H1 (cell line): ENCODE results near the gene CHMP1B.

ENCODE experiments used
- EP300 ChIP-seq, 2 experiments: IDR thresholded peaks; 1 replicate in 1 of 2; 2 replicates in 1 of 2; pipeline ENCODE4 v1.6.1; 2011 to 2012; ENCODE audit warnings: low read depth in 2 of 2, low read length in 2 of 2, mild to moderate bottlenecking in 2 of 2, borderline replicate concordance in 1 of 2, inconsistent platforms in 1 of 2, moderate library complexity in 1 of 2
- EZH2 ChIP-seq: fragments of 200-600 bp; sonication (generic); IDR thresholded peaks from 2 replicates; pipeline ENCODE4 v1.7.1; 2012; ENCODE audit warnings: low read depth, mild to moderate bottlenecking, moderate library complexity, low read length, inconsistent platforms; ENCODE audit not compliant: severe bottlenecking
- NANOG ChIP-seq: IDR thresholded peaks from 2 replicates; pipeline ENCODE4 v1.6.1; 2011; ENCODE audit warnings: low read length, low read depth, mild to moderate bottlenecking, inconsistent platforms; ENCODE audit not compliant: insufficient read depth, poor library complexity, severe bottlenecking
- SP1 ChIP-seq: IDR thresholded peaks from 2 replicates; pipeline ENCODE4 v1.6.1; 2011; ENCODE audit warnings: low read depth, low read length
- SUZ12 ChIP-seq: fragments of 200-600 bp; sonication (generic); IDR thresholded peaks from 2 replicates; pipeline ENCODE4 v1.6.1; 2012; ENCODE audit warnings: mild to moderate bottlenecking, inconsistent platforms, low read length, moderate library complexity, mixed read lengths
- TAF1 ChIP-seq: IDR thresholded peaks from 2 replicates; pipeline ENCODE4 v1.6.1; 2011; ENCODE audit warnings: mild to moderate bottlenecking, low read depth, low read length
- TF ChIP-seq, protein P1 (sequence below), 3 experiments: IDR thresholded peaks; 1 replicate in 2 of 3; 2 replicates in 1 of 3; pipeline versions ENCODE4 v1.5.1 to v1.6.1; 2011; ENCODE audit warnings: low read length in 3 of 3, mild to moderate bottlenecking in 3 of 3, inconsistent platforms in 2 of 3, low read depth in 1 of 3, moderate library complexity in 1 of 3; ENCODE audit not compliant: insufficient read depth in 1 of 3; ENCODE audit errors: control extremely low read depth in 1 of 3
- TF ChIP-seq, protein P2 (sequence below): IDR thresholded peaks from 2 replicates; pipeline ENCODE4 v1.6.1; 2012; ENCODE audit warnings: inconsistent platforms

DNA sequence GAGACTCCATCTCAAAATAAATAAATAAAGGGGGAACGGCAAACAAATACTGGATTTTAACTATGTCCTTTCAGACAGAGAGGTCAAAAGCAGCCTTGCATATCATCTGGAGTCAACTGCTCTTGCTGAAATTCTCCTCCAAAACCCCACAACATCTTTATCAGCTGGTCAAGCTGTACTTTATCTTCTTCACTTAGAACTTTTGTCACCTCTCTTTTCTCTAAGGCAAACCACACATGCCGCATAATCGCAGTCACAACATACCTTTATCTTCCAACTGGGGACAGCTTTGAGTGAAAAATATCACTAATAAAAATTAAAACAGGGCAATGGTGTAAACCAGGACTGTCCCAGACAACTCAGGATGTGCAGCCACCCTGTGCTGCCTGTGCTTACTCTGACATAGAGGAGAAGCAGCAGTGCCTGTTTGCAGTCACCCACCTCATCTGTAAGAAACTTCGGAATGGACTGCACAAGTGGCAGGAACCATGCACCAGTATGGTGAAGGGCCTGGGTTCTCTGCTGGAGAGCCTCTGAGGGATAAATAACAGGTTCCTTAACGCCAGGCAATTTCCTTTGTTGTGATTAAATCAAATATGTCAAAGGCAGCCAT is 50.7 kb downstream of the CHMP1B start:
- TF ChIP-seq, protein P1, sequence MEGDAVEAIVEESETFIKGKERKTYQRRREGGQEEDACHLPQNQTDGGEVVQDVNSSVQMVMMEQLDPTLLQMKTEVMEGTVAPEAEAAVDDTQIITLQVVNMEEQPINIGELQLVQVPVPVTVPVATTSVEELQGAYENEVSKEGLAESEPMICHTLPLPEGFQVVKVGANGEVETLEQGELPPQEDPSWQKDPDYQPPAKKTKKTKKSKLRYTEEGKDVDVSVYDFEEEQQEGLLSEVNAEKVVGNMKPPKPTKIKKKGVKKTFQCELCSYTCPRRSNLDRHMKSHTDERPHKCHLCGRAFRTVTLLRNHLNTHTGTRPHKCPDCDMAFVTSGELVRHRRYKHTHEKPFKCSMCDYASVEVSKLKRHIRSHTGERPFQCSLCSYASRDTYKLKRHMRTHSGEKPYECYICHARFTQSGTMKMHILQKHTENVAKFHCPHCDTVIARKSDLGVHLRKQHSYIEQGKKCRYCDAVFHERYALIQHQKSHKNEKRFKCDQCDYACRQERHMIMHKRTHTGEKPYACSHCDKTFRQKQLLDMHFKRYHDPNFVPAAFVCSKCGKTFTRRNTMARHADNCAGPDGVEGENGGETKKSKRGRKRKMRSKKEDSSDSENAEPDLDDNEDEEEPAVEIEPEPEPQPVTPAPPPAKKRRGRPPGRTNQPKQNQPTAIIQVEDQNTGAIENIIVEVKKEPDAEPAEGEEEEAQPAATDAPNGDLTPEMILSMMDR (IDR thresholded peaks at IDR 0.05; ENCODE audit: control extremely low read depth in 1 of 3, insufficient read depth in 1 of 3, low read depth in 1 of 3, low read length in 3 of 3): no peak
- TF ChIP-seq TAF1 (no peak), EP300 (IDR thresholded peaks at IDR 0.05; ENCODE audit: borderline replicate concordance in 1 of 2, low read depth in 2 of 2, low read length in 2 of 2) (no peak), SUZ12 (no peak), SP1 (no peak), EZH2 (no peak), NANOG (no peak)
- TF ChIP-seq, protein P2, sequence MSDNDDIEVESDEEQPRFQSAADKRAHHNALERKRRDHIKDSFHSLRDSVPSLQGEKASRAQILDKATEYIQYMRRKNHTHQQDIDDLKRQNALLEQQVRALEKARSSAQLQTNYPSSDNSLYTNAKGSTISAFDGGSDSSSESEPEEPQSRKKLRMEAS: no peak
